Panc1 (cell line): Measurements from ENCODE around the gene MEF2A.

Source experiments
- SIN3A ChIP-seq: IDR thresholded peaks from 2 replicates; pipeline ENCODE4 v1.6.1; 2012; ENCODE audit warnings: low read depth, mild to moderate bottlenecking, low read length, moderate library complexity, borderline replicate concordance; ENCODE audit not compliant: insufficient read depth
- TCF7L2 ChIP-seq: IDR thresholded peaks from 2 replicates; pipeline ENCODE4 v1.6.1; 2011; ENCODE audit warnings: mild to moderate bottlenecking, low read depth, low read length, inconsistent platforms
- TF ChIP-seq, protein P1 (sequence below): fragments of 450-650 bp; IDR thresholded peaks from 2 replicates; pipeline ENCODE4 v1.5.1; 2017; ENCODE audit warnings: mild to moderate bottlenecking

DNA sequence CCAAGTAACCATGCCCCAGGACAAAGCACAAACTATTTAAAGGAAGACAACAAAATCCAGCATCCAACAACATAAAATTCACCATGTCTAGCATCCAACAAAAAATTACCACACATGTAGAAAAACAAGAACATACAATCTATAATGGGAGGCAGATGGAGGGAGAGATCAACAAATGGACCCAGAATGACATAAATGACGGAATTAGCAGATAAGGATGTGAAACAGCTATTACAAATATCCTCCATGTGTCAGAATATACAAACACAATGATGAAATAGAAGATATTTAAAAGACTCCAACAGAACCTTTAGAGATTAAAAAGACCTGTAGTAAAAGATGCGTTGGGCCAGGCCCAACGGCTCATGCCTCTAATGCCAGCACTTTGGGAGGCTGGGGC, 156.6 kb downstream of the MEF2A start:
- TF ChIP-seq, protein P1, sequence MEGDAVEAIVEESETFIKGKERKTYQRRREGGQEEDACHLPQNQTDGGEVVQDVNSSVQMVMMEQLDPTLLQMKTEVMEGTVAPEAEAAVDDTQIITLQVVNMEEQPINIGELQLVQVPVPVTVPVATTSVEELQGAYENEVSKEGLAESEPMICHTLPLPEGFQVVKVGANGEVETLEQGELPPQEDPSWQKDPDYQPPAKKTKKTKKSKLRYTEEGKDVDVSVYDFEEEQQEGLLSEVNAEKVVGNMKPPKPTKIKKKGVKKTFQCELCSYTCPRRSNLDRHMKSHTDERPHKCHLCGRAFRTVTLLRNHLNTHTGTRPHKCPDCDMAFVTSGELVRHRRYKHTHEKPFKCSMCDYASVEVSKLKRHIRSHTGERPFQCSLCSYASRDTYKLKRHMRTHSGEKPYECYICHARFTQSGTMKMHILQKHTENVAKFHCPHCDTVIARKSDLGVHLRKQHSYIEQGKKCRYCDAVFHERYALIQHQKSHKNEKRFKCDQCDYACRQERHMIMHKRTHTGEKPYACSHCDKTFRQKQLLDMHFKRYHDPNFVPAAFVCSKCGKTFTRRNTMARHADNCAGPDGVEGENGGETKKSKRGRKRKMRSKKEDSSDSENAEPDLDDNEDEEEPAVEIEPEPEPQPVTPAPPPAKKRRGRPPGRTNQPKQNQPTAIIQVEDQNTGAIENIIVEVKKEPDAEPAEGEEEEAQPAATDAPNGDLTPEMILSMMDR = no peak
- TF ChIP-seq TCF7L2 (no peak), SIN3A (no peak)
